Measurements from ENCODE around the gene NRM.

- TF ChIP-seq CTCF (IDR thresholded peaks at IDR 0.05), result no peak
- TF ChIP-seq POLR2A (IDR thresholded peaks at IDR 0.05; ENCODE audit: low read depth), result no peak
Measured at GRCh38 chr6:30670760-30671527, 19.8 kb downstream of the NRM start.
